Limb (tissue), 2 donors: ENCODE results near the gene NCBP1.
A peak's percentile ranks its signal among the peaks of the same experiment; 100 is the strongest.
"Not testable (repeated sequence)": the region's sequence is repeated elsewhere in the genome, so short reads cannot be mapped to it uniquely, and the experiment has no call there.

Experiments
- DNase-seq, 2 donors: peaks; one replicate each; pipeline ENCODE4 v3.0.0-alpha.2; 2016; ENCODE audit errors: extremely low spot score in 2 of 2

NCBP1 gene, protein sequence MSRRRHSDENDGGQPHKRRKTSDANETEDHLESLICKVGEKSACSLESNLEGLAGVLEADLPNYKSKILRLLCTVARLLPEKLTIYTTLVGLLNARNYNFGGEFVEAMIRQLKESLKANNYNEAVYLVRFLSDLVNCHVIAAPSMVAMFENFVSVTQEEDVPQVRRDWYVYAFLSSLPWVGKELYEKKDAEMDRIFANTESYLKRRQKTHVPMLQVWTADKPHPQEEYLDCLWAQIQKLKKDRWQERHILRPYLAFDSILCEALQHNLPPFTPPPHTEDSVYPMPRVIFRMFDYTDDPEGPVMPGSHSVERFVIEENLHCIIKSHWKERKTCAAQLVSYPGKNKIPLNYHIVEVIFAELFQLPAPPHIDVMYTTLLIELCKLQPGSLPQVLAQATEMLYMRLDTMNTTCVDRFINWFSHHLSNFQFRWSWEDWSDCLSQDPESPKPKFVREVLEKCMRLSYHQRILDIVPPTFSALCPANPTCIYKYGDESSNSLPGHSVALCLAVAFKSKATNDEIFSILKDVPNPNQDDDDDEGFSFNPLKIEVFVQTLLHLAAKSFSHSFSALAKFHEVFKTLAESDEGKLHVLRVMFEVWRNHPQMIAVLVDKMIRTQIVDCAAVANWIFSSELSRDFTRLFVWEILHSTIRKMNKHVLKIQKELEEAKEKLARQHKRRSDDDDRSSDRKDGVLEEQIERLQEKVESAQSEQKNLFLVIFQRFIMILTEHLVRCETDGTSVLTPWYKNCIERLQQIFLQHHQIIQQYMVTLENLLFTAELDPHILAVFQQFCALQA

DNA sequence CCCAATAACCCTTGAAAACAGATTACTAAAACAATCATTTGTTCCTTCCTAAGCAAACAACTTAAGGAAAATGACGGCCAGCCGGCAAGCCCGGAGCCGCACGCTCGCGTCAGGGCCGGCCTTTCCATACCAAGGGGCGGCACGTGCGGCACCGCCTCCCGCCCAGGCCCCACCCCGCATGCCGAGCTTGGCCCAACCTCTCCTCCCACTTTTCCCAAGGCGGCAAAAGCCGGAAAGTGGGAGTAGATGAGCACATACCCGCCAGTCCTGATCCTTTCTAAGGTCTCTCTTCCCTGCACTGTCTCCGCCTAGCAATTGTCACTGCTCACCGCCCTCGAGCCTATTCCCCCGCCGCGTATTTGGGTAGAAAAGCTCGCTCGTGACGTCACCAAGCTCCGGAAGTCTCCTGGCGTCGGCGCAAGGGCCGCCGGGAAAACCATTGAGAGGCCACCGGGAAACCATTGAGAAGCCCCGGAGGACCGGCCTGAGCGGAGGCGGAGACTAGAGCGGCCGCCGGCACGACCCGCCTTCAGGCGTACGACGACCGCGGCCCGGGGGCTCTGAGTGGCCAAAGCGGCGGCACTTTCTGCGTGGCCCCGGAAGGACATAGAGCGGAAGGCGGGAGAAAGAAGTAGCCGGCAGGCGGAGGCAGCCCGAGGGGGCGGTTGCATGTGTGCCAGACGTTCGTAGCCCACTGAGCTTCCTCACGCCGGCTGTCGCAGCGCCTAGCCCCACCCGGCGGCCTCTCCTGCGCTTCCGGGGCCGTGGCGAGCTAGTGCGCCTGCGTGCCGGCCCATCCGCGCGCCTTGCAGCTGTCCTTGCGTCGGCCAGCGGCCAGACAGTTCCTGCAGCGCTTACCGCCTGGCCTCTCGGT, at the start of gene NCBP1, which contains the start of gene TSTD2:
Gene NCBP1 (plus strand): TSS at position 837 of the 874 bp plus-strand sequence. CDS start 61 bp downstream, outside the sequence.
Gene TSTD2 (minus strand): TSS at position 384 of the 874 bp plus-strand sequence. CDS start 5,806 bp downstream, outside the sequence.
- peak; percentile 97 to 98 for DNase-seq

DNA sequence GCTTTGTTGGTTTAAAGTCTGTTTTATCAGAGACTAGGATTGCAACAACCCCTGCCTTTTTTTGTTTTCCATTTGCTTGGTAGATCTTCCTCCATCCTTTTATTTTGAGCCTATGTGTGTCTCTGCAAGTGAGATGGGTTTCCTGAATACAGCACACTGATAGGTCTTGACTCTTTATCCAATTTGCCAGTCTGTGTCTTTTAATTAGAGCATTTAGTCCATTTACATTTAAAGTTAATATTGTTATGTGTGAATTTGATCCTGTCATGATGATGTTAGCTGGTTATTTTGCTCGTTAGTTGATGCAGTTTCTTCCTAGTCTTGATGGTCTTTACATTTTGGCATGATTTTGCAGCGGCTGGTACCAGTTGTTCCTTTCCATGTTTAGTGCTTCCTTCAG, 48.8 kb upstream of the NCBP1 start:
- DNase-seq: not testable (repeated sequence)

DNA sequence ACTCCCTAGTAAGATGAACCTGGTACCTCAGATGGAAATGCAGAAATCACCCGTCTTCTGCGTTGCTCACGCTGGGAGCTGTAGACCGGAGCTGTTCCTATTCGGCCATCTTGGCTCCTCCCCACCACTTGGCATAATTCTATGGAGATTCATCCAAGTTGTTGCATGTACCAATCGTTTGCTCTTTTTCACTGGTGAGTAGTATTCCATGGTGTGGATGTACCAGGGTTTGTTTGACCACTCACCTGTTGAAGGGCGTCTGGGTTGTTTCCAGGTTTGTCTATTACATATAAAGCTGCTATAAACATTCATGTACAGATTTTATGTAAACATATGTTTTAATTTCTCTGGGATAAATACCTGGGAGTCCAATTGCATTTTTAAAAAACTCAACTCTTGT, 46.7 kb upstream of the NCBP1 start:
- not testable (repeated sequence) for DNase-seq

DNA sequence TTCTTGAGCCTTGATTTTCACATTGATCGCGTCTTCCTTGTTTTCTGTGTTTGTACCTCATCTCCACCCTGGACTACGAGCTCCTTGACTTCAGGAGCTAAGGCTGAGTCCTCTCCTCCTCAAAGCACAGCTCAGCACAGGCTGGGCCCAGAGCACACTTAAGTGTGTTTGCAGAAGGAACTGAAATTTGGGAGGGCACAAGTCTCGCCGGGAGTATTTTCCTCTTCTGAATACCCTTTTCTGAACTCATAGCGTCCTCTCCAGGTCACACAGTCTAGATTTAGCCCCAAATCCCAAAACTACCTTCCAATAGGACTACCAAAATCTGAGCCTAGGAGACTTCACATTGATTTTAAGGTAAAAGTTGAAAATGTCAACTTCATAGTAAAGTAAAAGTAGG, 42.1 kb upstream of the NCBP1 start:
- no peak for DNase-seq

DNA sequence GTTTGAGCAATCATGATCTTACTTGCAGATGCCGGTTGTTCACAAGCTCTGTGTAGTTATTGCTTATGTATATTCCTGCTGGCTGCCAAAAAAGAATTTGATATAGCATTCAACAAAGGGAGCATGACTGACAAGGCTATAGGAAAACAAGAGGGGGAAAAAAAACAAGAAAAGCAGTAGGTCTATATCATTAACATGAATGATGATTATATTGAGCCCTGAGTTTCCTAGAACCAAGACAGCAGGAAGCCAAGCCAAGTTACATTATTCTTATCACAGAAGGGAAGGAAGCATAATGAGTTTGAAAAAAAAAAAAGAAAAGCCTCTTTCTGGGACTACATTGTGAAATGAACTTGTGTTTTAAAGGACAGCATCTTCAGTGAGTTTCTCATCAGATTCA, 41.5 kb upstream of the NCBP1 start:
- DNase-seq: no peak

DNA sequence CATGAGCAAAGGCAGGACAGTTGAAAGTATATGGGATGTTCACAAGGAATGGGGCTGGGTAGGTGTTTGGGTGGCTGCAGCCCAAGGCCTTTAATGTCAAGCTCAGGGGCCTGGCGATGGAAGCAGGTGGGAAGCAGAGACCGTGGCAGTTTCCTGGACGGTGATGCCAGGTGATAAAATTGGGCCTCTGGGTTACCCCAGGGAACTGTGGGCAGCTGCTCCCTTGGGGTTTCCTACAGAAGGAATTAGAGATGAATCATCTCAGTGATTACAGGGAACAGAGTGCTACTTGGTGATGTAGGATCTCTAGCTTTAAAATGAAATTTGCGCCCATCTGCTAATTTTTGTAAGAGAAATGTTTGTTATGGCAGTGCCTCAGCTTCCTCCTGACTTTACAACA, 39.7 kb upstream of the NCBP1 start:
- DNase-seq: no peak

DNA sequence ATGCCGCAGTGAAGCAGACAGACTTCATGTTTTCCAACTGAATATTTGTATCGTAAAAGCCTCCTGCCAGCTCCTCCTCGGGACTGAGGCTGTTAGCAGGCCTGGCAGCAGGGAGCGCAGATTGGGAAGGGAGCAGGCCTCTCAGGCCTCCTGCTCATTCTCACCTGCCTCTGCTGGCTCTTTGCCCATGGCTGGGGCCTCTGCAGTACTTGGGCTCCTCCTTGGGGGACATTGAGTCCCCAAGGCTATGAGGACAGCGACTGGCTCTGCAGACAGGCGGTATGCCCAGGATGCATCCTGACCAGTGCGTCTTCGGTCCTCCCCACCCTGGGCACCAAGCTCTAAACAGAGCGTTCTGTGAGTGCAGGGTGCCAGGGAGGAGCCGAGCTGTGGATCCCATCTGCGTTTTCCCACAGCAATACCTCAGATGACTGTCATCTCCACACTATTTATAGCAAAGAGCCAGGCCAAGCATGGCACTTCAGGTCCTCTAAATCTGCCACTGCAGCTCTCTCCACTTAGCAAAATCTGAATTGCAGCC, 39.2 kb upstream of the NCBP1 start:
- no peak for DNase-seq

DNA sequence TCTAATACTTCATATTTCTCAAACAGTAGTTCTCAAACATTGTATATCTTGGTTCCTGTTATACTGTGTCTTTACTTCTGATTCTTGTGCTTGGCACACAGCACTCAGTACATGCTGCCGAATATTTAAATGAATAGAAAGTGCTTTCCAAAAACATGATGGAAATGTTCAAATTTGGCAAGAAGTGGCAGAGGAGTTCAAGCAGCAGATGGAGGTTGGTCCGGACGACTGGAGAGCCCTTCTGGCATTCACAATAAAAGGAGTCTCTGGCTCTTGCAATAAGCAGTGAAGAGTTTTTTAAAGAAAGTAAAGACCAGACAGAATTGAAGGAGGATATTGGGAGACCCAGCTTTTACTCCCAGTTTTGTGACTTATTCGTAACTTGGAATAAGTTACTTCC, 36.7 kb upstream of the NCBP1 start:
- DNase-seq: no peak

DNA sequence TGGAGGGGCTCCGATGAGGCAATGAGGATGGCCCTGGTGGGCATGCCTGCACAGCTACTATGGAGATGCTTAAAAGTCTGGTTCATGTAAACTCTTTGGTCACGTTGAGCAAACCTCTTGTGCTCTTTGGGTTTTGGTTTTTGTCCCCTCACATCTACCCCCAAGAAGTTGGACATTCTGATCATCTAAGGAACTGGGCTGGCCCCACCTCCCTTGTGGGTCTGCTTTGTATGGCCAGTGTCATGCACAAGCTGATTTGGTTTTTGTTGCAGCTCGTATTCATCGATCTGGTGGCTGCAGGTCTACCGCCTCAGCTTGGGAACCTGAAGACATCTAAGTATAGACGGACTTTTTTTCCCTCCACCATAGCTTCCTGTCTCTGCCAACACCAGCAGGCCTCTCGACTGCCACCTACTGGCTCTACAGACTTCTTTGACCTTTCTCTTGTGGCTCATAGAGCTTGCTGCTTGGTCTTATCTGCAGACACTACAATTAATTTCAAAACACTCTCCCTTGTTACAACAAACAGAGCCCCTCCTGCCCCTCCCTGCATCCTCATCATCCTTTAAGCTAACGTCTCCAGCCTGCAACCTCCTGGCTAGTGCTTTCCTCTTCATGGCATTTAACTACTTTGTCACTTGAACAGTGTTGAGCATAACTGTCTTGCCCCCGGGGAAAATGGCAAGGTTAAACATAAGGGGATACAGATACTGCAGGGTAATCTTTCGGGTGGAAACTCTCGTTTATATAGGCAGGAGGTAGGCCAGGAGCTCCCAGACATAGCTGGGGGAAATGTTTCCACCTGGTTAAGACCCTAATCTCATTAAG, 34.9 kb upstream of the NCBP1 start:
- DNase-seq: peak; percentile 53 to 76

DNA sequence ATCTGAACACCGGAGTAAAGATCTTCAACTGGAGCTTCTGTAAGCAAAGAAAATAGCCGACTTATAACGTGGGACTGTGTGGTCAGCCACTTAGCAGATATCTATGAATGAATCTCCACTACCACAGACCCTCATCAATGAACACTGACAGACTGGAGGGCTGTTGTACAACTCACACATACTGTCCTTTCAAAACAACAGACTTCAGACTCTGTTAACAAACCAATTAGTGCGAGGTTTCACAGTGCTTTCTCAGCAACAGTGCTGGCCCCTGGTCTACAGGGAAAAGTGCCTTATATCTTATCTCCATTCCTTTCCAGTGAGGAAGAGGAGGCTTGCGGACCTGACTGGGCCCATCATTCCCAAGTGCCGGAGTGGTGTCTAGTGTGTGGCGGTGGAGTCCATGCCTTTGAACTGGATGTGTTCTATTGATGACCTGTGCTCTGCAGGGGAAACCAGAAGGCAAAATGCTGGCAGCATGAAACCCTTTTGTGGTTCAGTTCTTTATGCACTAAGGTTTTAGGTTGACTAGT, 34.2 kb upstream of the NCBP1 start:
- no peak for DNase-seq

DNA sequence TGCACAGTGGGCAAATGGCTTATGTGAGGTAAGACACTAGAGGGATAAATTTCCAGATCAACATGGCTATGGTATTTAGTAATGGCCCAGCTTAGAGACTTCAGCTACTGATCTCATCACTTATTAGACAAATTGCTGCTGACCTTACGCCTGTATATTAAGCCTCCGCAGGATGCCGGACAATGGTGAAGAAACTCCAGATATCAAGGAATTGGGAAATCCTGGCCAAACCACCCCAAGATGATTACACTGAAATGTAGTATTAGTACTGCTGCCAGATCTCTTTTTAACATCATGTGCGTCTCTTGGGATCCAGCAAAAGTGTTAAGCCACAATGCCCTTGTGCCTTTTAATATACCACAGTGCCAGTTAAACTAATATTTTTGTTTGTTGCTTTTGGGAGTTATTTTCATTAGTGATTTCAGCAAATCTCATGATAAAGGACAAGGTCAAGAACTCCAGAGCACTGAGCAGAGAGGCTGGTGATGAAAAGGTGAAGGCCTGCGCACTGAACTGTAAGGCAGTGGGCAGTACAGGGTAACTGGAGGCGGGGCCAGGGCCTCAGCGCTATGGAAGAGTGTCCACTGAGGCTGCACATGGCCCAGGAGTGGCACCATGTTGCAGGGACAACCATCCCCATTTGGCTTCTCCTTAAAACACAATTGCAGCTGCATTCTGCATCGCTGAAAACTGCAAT, 32.9 kb upstream of the NCBP1 start:
- DNase-seq: no peak

DNA sequence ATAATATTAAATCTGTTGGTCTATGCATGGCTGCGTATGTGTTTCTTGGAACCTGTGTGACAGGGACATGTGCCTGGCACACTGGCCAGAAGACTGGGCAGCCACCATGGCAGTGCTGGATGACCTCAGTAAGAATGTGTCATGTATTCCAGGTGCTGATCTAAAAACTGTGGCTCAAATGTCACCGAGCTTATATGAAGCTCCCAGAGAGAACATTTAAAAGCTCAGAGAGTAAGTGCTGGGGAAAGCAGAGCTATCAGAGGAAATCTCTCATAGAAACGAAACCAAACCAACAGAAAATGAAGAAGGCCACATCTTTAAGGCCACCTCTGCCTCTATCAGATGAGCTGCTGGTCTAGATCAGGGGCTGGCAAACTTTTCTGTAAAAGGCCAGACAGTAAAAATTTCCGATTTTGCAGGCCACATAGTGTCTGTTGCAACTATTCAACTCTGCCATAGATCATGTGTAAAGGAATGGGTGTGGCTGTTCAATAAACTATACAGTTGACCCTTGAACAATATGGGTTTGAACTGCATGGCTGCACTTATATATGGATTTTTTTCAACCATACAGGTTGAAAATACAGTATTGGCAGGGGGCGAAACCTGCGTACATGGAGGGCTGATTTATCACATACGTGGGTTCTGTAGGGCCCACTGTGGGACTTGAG, 32.3 kb upstream of the NCBP1 start:
- DNase-seq: no peak

DNA sequence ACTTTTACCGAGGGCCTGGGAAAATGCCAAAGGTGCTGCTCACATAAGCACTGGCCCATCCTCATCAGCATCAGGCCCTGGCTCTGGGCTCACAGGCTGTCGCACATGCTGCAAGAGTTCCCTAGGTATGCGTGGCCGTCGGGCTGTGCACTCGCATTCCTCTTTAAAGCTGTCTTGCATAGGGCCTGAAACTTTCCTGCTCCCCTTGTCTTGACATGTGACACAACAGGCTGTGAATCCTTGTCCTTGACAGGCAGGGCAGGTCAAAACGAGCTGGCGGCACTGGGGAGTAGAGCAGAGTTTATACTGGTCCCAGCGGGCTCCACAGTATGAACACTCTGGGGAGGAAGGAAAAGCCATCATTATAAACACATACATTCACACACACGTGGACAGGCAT, 31.2 kb upstream of the NCBP1 start:
- no peak for DNase-seq

DNA sequence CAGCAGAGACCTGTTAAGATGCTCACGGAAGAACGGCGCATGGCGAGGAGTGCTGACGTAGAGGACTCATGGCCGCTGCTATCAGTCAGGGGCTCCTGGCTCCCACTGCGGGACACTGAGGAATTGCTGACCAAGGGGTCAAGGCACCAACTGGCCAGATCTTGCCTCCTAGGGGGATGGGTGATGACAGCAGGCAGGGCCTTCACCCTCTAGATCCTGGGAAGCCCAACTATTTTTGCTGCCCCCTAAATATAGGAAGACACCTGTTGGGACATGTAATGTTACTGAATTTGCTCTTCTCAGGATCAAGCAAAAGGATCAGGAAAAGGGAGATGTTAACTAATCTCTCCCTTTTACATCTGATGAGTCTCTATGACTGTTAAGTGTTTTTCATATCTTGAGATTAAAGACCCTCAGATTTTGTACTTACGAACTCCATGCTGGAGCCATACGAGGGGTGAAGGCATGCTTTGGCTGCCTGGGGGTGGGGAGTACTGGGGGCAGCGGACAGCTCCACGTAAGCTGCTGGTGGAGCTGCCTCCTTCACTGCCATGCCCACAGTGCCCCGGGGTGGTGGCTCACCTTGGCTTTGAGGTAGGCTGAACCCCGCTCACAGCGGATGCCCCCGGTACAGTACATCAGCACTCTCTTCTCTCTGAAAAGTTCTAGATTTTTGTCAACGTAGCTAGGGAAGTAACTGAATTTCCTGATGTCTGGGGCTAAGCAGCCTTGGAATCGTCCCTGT, 28.5 kb upstream of the NCBP1 start:
- no peak for DNase-seq

DNA sequence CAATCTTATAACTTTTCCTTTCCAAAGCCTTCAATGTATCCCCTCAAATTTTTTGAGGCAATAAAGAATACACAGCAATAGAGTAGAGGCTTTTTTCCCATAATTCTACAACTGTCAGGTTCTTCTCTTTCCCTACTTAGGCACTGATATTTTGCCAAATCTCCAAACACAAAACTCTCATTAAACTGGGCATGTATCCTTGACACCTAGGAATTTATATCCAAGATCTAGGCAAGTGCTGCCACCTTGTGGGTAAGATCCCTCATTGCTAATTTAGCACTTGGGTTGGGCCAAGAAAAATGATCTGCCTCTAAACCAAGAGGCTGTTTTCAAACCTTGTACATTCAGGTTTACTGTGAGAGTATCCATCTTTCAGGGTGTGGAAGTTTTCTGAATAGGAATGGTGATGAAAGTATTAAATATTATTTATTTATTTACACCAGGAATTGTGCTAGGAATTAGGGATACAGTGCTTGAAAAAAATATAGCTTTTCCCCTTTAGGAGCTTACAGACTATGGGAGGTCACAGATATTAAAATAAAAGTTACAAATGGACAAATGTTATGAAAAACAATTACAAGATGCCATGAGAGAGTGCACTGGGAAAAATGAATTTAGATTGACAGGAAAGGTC, 18.1 kb upstream of the NCBP1 start:
- DNase-seq: peak; percentile 55 to 70

DNA sequence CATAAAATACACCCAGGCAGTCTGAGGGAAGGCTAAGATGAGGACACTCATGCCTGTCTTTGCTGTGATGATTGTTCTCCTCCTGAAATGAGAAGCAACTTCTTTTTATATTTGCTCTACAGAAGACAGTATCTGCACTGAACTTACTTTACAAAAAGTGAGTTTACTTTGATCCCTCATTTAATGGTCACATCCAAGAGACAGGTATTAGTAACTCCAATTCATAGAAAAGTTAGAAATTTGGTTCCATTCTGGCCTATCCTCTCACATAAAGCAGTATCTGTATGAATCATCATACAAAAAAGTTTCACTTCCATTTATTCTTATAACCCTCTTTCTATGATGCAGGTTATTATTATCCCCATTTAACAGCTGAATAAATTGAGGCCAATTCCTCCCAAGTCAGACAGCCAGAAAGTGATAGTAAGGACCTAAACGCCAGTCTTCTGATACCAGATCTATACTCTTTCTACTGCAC, 15.6 kb upstream of the NCBP1 start:
- no peak for DNase-seq

DNA sequence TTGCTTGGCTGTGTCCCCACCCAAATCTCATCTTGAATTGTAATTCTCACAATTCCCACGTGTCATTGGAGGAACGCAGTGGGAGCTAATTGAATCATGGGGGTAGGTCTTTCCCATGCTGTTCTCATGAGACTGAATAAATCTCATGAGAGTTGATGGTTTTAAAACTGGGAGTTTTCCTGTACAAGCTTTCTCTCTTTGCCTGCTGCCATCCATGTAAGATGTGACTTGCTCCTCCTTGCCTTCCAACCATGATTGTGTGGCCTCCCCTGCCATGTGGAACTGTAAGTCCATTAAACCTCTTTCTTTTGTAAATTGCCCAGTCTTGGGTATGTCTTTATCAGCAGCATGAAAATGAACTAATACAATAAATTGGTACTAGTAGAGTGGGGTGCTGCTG, 13.6 kb upstream of the NCBP1 start:
- DNase-seq: not testable (repeated sequence)

DNA sequence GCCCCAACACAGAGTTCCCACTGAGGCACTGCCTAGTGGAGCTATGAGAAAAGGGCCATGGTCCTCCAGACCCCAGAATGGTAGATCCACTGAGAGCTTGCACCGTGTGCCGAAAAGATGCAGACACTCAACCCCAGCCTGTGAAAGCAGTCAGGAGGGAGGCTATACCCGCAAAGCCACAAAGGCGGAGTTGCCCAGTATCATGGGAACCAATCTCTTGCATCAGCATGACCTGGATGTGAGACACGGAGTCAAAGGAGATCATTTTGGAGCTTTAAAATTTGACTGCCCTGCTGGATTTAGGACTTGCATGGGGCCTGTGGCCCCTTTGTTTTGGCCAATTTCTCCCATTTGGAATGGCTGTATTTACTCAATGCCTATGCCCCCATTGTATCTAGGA, 11.1 kb upstream of the NCBP1 start:
- not testable (repeated sequence) for DNase-seq
